Right renal pelvis (tissue), 4 donors: Measurements from ENCODE around the gene GAS6. TPM values are rescaled to one million over a fixed set of nuclear protein-coding genes. Genes with fewer than 3 reads are reported as not detected.

Source experiments
- DNase-seq, 4 donors: peaks; one replicate each; pipeline ENCODE4 v3.0.0-alpha.2; 2013; ENCODE audit warnings: low read depth in 4 of 4, low spot score in 3 of 4, missing footprints in 1 of 4
- polyA plus RNA-seq, 4 donors: library from polyadenylated mRNA; unstranded; fragments of 120-200 nt; gene quantifications; one replicate each; pipeline ENCODE4 v1.2.1, GENCODE V29; 2013; ENCODE audit not compliant: insufficient read length in 4 of 4

Gene GAS6
- polyA plus RNA-seq, 4 donors, result 26.2 to 41.4 (median 27.7) TPM

DNA sequence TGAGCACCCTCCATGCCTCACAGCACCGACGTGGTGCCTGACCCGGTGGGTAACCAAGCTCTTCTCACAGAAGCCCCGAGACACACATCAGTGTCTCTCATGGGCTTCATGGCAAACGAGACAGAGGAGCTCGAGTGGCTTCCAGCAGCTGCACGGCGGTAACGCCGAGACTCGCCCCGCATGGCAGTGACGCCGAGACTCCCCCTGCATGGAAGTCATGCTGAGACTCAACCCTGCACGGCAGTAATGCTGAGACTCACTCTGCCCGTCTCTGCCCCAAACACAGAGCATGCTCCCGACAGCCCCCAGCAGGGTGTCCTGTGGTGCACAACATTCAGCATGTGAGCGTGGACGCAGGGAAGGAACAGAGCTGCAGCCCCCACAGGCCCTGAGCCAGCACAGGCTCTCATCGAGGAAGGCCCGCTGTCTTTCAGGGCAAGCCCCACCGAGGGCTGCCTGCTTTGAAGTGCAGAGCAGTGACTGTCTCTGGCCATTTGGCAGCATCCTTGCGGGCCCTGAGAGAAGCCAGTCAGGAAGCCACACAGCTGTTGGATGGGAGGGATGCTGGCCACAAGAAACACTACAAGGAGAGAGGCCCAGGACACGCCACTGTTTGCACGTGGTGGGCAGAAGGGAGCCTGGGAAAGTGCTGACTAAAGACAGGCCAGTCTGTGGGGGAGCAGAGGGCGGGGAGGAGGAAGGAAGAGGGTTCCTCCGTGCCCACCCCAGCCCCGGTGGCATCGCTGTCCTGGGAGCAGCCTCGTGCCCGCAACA, 9.5 kb downstream of the GAS6 start:
- DNase-seq, result no peak

DNA sequence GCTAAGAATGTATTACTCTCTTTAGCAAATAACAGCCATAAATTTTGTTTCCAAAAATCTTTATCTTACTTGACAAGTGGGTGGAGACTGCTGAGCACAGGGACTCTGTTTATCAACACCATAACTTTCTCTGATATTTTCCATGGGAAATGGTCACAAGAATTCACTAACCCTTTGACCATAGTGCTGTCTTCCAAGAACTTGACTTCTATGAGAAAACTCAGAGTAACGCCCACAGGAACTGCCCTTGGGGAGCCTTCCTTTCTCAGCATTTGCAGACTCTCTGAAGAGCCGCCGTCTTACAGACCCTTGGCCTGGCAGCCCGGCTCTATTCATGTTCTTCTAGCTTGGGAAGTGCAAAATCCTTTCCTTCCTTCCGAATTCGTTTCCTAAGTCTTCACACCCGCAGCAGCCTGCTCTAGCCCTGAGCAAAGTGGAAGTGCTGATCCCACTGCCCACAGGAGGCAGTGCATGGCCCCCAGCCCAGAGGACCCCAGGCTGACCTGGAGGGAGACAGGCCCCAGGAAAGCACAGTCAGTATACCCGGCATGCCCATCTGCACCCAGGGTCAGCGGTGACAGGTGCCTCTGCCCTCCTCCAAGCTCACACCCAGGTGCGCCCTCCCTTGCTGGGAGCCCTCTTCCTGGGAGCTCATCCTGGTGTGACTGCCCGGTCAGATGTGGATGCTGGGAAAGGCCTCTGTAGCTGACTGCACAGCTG, 10.2 kb downstream of the GAS6 start:
- DNase-seq, result no peak

DNA sequence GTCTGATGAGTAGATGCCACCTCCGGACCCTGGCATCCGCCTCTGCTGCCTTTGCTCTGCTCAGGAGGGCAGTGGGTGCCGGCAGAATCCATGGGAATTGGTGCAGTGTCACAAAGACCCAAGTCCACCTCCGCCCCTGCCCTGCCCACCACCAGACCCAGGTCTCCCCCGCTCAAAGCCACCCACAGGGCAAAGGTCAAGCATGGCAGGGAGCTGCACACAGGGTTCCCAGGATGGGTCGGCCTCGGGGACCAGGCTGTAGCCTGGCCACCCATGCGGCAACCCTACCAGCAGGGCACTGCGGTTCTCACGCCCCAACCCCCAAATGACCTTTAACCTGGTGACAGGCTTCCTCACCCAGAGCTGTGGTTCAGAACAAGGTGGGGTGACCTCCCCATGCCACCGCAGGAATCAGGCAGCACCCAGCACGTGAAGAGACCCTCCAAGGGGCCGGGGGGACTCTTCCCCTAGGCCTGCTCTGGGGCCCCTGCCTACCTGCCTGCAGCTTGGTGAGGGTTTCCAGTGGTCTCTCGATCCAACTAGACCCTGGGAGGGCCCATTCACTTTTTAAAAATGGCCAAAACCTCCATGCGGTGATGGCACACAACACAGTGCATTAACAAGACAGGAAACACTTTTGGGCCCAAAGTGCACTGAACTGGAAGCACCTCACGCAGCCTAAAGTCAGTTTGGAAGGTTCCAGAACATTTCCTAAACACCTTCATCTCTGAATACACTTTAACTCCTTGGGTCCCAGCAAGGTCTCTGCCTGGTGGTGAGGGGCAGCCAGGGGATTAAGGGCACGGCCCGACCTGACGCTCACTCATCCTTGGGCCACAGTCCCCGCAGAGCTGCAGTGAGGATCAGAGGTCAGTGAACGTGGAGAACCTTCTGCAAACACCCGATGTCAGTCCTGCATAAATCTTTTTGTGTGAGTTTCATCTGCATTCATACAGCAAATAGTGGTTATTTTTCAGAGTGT, 11.0 kb downstream of the GAS6 start:
- no peak for DNase-seq

DNA sequence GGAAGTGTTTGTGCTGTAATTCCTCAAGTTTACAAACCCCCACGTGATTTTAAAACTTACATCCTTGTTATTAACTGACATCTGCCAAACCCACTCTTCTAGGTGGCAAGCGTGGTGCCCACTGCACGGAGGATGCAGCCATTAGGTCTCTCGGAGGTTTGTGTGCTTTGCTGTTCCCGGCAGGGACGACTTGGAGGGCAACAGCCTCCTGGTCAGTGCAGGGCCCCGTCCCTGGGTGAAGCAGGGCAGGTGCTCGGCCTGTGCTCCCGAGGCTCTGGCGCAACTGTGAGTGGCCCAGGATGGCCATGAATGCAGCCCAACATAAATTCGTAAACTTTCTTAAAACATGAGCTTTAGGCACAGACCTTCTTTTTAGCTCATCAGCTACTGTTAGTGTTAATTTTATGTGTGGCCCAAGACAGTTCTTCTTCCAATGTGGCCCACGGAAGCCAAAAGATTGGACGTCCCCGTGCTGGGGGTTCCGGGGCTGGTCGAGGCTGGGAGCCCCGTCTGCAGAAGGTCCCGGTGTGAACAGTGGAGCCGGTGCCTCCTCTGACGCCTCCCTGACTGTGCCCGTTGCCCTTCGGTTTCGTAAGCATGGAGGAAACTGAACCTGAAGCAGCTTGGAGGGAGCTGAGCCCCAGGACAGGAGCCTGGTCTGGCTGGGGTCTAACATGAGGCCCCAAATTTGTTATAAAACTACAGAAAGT, 11.9 kb downstream of the GAS6 start:
- DNase-seq, result no peak

DNA sequence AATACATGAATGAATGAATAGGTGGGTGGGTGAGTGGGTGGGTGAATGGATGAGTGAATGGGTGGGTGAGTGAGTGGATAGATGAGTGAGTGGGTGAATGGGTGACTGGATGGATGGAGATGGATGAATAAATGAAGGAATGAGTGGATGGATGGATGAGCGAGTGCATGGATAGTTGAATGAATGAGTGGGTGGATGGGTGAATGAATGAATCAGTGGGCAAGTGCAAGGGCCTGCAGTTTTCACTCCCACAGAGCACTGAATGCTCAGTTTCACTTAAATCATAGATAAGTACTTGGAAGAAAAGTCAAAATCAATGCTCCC, 12.4 kb downstream of the GAS6 start:
- no peak for DNase-seq

DNA sequence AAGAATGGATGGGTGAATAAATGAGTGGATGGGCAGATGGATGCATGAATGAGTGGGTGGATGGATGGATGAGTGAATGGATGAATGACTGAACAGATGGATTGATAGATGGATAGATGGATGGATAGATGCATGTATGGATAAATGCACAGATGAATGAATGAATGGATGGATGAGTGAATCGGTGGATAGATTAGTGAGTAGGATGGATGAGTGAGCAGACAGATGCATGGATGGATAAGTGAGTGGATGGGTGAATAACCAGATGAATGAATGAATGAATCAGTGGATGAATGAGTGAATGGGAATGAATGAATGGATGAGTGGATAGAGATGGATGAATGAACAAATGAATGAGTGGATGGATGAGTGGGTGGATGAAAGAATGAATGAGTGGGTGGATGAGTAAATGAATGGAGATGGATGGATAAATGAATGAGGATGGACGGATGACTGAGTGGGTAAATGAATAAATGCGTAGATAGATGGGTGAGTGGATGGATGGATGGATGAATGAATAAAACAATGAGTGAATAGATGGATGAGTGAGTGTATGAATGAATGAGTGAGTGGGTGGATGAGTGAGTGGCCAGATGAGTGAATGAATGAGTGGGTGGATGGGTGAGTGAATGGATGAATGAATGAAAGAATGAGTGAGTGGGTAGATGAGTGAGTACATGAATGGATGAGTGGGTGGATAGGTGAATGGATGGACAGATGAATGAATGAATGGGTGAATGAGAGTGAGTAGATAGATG, 13.0 kb downstream of the GAS6 start:
- DNase-seq, result no peak

DNA sequence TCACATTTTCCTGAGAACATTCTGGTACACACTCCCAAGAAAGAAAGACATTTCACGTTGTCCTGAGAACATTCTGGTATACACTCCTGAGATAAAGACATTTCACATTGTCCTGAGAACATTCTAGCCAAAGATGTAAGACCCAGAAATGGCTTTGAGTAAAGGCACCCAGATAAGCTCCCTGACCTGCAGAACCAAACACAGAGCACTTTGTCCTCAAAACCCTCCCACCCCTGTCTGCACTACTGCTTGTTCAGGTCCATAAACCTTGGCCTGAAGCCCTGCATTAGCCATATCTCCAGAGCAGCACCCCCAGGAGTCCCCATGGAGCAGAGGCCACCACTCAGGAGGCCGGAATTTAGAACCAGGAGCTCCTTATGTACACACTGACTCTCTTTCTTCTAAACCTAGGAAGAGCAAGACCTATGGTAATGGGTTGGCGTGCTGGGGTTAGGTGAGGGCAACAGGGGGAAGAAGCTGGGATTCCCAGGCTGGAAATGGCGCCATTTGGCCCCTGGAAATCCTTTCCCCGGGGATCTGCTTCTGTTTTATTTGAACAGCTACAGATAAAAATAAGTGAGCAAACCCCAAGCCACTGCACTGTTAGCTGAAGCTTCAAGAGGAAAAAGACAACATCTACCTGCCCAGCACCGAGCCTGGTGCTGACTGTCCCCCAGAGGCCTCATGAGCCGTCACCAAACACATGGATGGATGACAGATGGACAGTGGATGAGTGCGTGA, 13.7 kb downstream of the GAS6 start:
- no peak for DNase-seq

DNA sequence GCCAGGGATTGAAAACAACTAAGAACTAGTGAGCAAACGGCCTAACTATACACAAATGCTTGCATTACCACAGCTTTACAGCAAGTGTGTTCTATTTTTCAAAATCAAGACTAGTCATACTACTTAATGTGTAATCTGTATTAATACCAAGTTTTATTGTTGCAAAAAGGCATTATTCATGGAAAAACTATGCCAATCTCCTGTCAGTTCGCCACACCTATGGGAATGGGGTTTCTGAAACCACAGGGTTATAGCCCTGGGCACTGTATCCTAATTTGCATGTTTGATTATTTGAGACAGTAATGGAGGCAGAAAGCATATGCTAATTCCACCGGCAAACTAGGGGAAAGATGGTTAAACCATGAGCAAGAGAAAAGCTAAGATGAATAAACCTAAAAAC, 14.3 kb downstream of the GAS6 start:
- no peak for DNase-seq

DNA sequence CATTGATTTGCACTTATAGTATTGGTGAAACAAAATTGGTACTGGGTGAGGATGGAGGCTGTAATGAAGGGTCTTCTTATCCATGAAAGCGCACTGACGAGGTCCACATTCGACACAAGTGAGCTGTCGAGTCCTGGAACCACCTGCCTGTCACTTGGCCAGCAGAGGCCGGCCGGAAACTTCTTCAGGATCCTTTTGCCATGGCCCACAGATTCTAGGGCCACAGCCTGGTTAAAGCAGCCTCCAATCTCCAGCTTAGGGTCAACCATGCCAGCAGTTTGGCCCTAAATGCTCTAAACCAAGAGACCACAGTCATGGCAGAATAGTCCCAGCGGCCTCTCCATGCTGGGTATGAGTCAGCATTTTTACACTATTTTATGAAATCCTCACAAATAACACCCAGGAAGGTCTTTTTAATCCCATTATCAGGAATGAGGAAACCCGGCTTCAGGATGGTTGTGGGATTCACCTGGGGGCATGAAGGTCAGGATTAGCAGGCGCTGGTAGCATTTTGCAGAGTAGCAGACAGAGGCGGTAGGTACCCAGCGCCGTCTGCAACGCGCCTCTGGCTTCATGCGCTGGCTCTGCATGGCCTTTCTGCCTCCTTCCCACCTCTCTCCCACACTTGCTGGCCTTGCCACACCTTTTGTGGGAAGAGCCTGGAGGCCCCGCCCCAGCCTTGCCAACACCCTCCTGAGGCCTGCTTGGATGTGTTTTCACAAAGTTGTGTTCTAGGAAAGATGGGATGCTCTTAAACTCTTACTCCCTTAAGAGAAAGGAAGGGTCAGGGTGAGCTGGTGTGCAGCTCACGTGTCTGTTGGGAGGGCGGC, 15.2 kb downstream of the GAS6 start:
- no peak for DNase-seq

DNA sequence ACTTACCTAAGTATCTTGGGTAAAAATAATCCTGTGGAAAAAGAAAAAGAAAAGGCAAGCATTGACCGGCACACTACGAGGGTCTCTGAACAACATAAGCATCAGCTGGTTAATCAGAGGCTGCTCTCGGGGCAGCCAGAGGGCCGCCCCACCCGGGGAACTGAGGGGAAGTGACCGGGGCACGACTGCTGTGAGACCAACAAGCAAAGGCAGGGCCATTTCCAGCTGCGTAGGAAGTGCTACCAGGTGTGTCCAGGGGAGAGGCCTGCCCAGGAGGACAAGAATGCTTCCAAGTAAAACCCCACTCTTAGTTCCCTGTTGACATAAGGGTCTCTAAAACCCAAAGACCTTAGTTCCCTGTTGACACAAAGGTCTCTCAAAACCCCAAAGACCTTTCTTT, 15.9 kb downstream of the GAS6 start:
- no peak for DNase-seq

DNA sequence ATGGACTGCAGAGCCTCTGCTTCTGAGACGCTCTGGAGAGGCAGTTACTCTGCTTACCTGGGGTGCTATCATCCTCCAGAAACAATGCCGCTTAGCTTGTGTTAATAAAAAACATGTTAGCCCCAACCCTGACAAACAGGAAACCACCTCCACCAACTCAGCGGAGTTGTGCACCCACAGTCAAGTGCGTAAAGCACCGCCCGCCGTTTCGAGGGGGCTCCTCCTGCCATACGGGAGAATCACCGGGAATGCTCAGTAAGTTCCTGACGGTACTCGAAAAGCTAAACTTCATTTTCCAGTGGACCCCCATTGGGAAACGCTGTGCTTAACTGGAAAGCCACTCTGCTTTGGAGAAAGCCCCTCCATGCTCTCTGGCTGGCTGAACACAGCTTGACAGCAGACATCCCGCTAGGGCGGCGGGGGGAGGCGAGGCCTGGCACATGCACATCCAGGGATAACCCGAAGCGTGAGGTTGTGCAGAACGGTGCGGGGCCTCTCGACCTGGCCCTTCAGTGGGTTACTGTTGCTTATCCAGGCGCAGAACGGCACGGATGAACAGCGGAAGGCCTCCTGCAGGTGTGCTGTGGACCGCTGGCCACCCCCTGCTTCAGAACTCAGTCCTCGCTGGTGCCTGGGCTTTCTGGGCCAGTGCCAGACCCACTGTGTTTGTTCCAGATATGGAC, 17.1 kb downstream of the GAS6 start:
- DNase-seq, result no peak

DNA sequence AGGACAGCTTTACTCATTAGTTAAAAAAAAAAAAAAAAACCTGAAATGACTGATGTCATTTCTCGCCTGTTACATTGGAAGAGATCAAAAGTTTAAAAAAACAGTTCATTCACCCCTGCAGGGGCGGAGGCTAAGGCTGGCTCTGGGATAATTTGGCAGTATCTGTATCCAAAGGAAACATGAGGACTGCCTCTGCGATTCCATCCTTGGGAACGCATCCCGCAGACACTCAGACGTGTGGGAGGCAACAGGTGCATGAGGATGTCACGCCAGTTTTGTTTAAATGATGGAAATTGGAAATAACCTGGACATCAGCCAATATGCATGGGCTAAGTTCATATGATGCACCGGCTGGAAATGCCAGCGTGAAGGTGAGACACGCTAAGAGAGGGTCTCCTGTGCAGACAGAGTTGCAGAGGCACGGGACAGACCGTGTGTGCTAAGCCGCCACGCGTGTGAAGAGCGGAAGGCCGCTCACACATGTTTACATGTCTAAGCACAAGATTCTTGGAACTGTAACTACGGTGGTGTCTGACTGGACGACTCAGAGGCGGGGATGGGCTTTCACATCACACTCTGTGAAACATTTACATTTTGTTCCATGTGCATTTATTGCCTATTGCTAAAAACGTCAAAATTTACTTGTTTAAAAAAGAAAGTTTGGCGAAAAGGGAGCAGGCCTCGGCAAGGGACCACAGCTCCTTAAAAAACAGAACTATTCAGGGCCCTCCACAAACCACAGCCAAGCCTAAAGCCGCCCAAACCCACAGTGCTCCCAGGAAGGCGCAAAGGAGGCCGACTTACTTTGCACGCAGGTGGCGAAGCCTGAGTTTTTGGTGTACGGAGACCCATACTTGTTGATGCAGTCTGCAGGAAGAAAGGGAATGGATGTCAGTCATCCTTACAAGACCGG, 17.9 kb downstream of the GAS6 start:
- no peak for DNase-seq

DNA sequence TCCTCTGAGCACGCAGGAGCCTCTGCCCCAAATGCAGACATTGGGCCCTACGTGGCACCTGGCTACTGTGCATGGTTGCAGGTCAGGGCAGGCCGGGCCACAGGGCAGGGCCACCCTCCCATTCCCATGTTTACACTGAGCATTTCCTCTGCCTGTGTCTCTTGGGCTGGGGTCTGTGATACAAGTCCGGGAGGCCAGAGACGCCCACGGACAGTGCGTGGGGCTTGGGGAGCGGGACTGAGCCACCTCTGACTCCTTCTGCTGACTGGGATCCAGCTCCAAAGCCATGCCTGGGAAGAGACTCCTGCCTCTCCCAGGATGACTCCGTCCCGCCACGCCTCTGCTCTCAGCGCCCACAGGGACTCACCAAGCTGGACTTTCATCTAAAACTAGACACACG, 18.8 kb downstream of the GAS6 start:
- no peak for DNase-seq

DNA sequence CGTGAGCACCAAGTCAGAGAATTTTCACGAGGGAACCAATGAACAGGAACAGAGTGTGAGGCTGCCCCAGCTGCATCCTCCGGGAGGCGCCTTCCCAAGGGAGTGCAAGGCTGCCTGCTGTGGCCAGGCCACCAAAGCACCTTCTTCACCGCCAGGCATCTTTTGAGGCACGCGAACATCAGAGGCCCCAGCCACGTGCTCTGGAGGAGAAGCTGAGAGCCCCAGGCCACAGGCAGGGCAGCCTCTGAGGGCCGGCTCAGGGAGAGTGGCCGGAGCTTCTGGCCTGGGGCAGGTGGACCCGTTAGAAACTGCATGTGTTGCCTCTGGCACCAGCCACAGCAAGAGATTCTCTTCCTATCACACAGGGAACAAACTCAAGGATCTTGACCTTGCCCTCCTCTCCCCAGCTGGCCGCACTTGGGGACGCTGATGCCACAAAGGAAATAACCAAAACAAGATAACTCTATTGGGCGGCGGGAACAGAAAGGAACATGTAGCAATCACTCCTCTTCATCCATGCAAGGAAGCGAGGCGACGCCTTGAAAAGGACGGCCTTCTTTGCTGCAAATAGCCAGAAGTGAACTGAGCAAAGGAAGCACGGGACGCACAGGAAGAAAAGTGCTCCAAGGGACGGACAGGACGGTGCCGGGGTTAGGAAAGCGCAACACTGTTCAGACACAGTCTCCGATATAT, 19.9 kb downstream of the GAS6 start:
- no peak for DNase-seq

DNA sequence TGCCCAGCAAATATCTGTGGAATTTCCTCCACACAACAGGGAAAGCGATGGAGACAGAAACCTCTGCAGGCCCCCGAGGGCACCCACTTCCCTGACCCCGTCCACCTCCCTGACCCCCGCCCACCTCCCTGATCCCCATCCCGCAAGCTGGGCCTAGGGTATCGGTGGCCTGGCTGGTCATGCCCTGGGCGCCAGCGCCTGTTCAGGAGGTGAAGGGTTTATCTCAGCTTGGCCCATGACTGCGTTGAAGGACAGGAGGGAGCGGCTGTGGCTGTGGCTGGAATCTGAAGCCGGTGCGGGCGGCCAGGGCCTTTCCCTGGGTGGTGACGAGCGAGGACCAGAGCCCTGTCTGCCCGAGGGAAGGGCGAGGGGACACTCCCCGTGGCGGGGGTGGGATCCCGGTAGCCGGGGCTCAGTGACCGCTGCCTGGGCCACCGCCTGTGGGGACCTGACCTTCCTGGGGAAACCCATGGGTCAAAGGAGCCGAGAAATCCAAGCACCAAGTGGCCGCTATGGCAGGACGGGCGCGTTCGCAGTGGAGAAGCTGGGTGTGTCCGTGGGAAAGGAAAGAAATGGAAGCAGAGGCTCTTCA, 20.7 kb downstream of the GAS6 start:
- DNase-seq, result no peak
